M059J (cell line): Measurements from ENCODE around the gene DEPDC7. TPM values are rescaled to one million over a fixed set of nuclear protein-coding genes. Genes with fewer than 3 reads are reported as not detected.
"Not testable (repeated sequence)": the region's sequence is repeated elsewhere in the genome, so short reads cannot be mapped to it uniquely, and the experiment has no call there.

ENCODE experiments used
- DNase-seq: peaks from one replicate; pipeline ENCODE4 v3.0.0-alpha.2; 2012; ENCODE audit warnings: low read depth
- total RNA-seq: library from RNA; depleted of rRNA; stranded (reverse); fragments of >200 nt; shearing (Covaris generic); gene quantifications from 2 replicates; pipeline ENCODE4 v1.2.3, GENCODE V29; 2014; rRNA removed

DEPDC7 gene
- total RNA-seq, result 36.3 and 39.6 TPM in 2 replicates

DNA sequence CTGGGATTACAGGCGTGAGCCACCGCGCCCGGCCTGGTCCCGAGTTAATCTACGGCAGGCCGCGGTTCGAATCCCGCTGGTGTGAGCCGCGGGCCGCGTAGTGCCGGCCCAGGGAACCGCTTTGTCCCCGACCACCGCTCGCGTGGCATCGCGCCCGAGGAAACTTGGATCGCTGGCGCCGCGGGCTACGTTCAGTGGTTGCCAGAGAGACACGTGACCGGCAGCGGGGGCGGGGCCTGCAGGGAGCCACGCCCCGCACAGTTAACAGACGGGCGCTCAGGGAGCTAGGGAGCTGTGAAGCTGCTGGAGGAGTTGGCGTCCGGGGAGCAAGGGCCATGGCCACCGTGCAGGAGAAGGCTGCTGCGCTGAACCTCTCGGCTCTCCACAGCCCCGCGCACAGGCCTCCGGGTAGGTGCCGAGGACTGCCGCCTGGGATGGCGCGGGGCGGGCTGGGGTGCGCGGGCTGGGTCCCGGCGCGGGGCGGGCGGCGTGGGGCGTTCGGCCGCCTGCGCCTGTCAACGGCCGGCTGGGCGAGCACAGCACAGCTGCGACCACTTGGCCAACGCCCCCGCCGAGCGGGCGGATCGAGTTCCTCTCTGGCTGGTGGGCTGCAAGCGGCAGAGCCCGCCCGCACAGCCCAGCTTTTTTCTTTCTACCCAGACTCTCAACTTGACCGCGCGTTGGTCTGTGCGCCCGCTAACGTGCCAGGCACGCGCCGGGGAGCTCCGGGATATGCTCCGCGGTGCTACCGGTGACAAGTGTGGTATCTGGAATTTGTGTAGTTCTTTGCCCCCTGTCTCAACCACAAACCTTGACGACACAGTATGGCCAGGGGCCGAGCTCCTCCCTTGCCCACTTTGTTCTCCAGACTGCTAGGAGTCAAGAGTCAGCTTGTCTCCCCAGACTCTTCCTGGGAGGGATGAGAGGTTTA is at the start of gene DEPDC7:
Gene DEPDC7, plus strand, starts transcription at position 258 of the 931 bp plus-strand sequence. Its CDS starts 78 bp downstream, at position 336.
- DNase-seq, result peak; percentile 95

DNA sequence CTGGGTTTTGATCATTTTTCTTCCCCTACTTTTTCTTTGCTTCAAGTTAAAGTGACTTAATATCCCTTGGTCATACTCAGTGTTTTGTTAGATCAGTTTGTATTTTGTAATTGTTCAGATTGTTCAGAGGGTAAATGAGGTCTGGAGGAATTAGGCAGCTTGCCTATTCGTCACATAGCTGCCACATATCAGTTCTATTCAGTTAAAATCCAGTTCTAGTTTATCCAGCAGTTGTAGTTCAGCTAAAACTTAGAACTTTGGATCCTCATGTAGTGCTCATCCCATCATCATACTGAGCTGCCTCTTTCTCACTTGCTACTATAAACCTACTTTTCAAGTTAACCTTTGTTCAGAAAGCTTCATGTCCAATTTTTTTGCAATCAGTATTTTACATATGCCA is 47.1 kb upstream of the DEPDC7 start:
- DNase-seq, result no peak

- not testable (repeated sequence) for DNase-seq
Observed at GRCh38 chr11:32972233-32972632, 43.4 kb upstream of the DEPDC7 start.

DNA sequence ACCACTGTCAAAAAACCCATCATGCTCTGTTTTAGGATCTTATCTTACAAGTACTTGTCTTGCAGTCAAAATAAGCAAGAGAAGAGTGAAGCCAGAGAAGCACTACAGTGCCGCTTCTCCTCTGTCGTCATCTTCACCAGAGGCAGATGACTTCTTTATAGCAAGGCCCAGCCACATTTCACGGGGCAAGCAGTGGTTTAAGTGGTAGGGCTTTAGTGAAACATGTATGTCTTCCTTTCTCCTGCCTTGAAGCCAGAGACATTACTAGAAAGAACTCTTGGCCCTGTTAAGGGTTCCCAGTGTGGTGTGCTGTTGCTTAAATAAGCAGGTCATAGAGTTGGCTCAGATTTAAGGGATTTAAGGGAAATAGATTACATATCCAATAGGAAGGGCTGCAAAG is 42.9 kb upstream of the DEPDC7 start:
- DNase-seq, result no peak

- DNase-seq, result no peak
Observed at GRCh38 chr11:32982626-32983025, 33.1 kb upstream of the DEPDC7 start.

DNA sequence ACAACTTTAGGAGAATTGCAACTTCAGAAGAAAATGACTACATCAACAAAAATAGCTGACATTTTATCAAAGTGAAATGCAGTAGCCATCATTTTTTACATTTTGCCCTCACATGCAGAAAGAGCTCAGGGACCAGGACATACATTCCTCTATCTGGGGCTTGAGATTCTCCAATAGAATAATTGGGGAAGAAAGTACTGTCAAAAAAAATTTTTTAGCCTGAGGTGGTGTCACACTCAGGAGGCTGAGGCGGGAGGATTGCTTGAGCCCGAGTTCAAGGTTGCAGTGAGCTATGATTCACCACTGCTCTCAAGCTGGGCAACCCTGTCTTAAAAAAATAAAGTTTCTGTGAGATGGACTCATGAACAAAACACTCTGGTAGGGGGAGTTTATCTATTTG is 32.2 kb upstream of the DEPDC7 start:
- DNase-seq, result no peak

- DNase-seq, result no peak
Observed at GRCh38 chr11:32985600-32985999, 30.1 kb upstream of the DEPDC7 start.

DNA sequence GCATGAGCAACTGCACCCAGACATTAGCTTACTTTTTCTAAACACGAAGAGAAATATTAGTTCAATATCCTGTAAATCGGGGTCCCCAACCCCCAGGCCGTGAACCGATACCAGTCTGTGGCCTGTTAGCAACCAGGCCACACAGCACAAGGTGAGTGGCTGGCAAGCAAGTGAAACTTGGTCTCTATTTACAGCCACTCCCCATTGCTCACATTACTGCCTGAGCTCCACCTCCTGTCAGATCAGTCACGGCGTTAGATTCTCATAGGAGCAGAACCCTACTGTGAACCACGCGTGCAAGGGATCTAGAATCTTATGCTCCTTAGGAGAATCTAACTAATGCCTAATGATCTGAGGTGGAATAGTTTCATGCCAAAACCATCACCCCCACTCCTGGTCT is 27.8 kb upstream of the DEPDC7 start:
- no peak for DNase-seq

- no peak for DNase-seq
Observed at GRCh38 chr11:32990481-32990880, 25.2 kb upstream of the DEPDC7 start.

- no peak for DNase-seq
Observed at GRCh38 chr11:32991427-32991826, 24.3 kb upstream of the DEPDC7 start.

GRCh38 chr11:32991898-32992297 is 23.8 kb upstream of the DEPDC7 start:
- no peak for DNase-seq

GRCh38 chr11:33000181-33000580 is 15.5 kb upstream of the DEPDC7 start:
- peak; percentile 88 for DNase-seq

DNA sequence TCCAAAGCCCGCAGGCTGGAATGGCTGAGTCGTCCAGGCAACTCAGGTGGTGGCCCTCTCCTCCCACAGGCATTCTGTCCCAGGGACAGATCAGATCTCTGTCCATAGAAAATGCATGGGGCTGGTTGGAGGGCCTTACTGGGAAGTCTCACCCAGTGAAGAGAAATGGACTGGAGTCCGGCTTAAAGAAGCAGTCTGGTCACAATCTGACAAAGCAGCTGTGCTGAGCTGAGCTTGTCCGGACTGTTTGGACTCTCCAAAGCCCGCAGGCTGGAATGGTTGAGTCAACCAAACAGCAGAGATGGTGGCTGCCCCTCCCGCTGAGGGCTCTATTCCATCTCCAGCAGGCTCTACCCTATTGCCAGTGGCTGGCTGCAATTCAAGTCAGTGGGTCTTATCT is 14.4 kb upstream of the DEPDC7 start:
- DNase-seq, result peak; percentile 19

- DNase-seq, result no peak
Observed at GRCh38 chr11:33001751-33002542, 13.7 kb upstream of the DEPDC7 start.

GRCh38 chr11:33005175-33005574 is 10.5 kb upstream of the DEPDC7 start:
- DNase-seq, result no peak

DNA sequence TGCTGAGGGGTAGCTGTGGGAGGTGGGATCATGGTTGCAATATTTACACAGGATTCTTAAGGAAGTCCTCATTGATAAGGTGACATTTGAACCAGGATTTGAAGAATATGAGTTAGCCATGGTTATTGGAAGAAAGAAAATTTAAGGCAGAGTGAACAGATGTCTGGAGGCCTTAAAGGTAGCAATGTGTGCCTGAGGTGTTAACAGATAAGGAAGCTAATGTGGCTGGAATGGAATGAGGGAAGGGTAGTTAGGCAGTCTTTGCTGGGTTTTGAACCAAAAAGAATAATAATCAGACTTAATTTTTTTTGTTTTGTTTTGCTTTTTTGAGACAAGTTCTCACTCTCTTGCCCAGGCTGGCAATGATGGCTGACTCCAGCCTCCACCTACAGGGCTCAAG is 9.7 kb upstream of the DEPDC7 start:
- no peak for DNase-seq

DNA sequence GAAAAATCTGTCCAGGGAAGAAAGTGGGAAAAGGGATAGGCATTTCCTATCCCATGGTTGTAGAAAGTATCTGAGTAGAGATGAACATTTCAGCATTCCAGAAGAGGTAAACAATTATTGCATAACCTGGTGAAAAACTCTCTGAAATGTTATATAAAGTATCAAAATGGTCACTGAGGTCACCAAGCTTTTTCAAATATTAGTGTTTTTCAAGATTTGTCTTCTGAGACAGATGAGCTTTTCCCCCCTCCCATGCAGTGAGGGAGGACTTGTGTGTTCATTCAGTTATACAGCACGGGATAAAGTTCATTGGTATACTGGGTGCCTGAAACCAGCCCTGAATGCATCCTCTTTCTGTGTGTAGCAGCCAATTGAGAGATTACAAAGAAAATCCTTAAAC is 1.9 kb upstream of the DEPDC7 start:
- no peak for DNase-seq

GRCh38 chr11:33016654-33017053 is 976 bp downstream of the DEPDC7 start:
- peak; percentile 77 for DNase-seq

DNA sequence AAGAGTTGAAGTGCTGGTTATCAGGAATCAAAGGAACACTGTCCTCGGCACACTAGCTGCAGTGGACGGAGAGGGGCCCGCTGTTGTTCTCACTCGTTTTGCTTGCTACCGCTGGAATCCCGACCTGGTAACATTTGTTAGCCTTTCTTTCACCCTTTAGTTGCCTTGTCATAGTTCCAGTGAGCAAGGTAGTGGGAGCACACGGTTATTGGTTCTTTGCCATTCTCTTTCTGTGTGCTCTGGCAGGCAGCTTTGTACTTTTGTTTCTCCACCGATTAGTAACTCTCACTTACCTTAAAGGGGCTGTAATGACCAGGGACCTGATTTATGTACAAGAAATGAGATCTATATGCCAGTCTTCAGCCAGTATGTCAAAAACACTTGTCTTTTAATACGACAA is 1.8 kb downstream of the DEPDC7 start:
- DNase-seq, result peak; percentile 33

DNA sequence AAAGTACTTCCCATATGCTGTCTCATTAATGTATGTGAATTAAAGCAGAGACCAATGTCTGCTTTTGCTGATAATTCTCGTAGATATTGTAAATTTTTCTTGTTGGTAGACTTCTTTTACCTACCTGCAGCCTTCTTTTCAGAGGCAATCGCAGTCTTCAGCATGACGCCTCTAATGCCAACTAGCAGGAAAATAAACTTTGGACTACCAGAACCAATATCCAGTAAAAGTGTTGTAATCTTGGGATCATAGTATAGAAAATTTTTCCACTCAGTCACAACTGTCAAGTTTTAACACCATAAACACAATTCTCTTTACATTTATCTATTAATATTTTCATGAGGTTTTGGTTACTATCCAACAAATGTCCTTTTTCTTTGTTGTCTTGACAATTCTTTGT is 2.3 kb downstream of the DEPDC7 start:
- DNase-seq, result no peak

DNA sequence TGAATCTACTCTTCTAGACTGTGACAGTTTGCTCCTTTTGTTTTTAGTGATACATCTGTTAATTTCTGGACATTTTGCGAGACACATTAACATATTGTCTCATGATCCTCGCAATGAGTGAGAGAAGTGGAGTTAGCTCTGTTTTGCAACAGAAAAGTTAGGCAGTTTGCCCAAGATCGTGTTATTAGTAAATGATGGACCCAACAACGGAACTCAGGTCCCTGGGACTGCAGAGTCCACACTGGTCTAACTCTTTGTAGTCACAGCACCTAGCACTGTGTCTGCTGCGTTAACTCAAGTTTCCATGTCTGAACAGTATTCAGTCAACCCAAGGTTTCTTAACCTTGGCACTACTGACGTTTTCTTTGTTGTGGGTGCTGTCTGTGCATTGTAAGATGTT is 3.2 kb downstream of the DEPDC7 start:
- DNase-seq, result no peak

GRCh38 chr11:33021501-33021900 is 5.8 kb downstream of the DEPDC7 start:
- no peak for DNase-seq

GRCh38 chr11:33021937-33022336 is 6.3 kb downstream of the DEPDC7 start:
- DNase-seq, result no peak
